A204.1 (cell line): ENCODE measurements around the gene CLEC17A.

ENCODE experiments used
- FAIRE-seq: peaks from 2 replicates; lab custom pipeline; 2012; peaks lifted over from hg19 to GRCh38; lab: Jason Lieb, UNC

CLEC17A gene

DNA sequence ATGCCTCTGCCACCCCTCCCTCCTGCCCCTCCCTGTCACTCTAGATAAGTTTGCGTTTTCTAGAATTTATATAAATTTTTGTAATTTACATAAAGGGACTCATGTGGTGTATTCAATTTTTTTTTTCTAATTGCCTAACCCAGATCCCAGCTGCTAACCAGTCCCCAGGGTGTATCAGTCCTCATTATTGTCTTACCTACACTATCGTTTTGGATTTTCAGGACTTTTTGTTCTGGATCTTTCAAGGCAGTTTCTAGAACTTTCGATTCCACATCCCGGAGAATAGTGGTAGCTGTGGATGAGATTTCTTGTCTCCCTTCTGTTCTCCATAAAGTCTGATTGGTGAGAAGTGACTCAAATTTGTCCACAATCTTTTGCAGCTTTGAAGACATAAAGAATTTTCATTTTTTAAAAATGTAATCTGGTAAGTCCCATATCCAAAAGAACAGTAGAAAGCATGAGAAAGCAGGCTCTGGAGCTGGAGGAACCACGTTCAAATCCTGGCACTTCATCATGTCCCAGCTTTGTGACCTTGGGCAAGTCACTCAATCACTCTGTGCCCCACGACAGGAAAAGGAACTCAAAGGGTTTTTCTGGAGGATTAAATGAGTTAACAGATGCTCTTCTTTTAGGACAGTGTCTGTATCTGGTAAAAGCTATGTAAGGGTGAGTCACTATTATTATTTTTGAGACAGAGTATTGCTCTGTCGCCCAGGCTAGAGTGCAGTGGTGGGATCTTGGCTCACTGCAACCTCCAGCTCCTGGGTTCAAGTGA, 72.1 kb downstream of the CLEC17A start:
- no peak for FAIRE-seq

DNA sequence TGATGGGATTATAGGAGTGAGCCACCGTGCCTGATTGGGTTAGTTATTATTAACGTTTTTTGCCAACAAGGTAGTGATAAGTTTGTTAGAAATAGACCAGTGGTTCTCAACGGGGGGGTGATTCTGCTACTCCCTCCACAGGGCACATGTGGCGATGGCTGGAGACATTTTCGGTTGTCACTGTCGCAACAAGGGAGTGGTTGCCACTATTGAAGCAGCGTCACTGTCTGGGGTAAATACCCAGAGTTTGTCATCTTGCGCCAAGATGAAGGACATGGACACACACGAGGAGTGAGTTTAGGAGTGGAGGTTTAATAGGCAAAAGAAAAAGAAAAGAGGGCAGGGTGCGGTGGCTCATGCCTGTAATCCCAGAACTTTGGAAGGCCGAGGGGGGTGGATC, 72.8 kb downstream of the CLEC17A start:
- no peak for FAIRE-seq

DNA sequence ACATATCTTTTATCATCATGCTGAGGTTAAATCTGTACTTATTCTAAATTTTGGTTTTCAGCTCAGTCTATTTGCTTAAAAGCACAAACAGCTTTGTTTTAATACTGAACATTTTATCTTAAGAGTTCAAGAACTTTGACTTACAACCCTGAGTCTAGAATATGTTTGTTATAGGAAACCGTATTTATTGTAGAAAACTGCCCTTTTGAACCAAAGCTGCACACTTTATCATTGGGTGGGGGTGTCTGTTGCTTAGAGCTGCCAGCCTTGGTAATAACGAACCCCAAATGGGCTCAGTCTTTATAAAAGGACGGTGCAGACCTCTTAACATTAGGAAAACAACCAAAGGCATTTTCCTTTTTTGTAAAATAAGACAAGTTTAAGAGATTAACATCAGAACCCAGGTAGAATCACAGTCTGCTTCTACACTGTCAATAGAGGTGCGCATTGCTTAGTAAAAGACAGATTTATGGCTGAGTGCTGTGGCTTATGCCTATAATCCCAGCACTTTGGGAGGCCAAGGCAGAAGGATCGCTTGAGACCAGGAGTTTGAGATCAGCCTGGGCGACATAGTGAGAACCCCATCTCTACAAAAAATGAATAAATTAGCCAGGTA, 77.1 kb downstream of the CLEC17A start:
- no peak for FAIRE-seq

DNA sequence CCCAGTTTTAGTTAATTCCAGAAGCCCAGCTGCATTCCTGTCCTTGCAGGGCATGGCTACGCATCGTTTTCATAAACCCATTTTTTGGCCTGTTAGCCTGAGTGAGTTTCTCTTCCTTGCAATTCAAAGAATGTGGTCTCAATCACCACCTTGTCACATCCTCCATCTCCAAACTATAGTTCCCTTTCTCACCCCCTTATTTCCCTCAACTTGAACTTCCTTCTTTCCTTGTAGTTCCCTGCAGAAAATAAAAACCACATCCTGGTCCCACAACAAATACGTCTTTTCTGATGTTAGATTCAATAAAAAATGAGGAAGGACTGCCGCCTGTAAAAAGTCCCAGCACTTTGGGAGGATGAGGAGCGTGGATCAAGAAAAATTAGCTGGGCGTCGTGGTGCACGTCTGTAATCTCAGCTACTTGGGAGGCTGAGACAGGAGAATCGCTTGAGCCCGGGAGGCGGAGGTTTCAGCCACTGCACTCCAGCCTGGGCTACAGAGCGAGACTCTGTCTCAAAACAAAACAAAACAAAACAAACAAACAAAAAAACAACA, 78.6 kb downstream of the CLEC17A start:
- no peak for FAIRE-seq
